Heart left ventricle (tissue), 13 donors: ENCODE data around the gene GNAS.

Experiments
- POLR2A ChIP-seq, 2 donors: fragments of 450-650 bp; IDR thresholded peaks; one replicate each; pipeline ENCODE4 v1.6.1; 2017; ENCODE audit warnings: antibody characterized with exemption in 2 of 2, mild to moderate bottlenecking in 2 of 2, moderate library complexity in 2 of 2
- TF ChIP-seq, protein P1 (sequence below), 12 donors: fragments of 200-600 bp; sonication (generic) in 4 of 12; IDR thresholded peaks; one replicate each; pipeline versions ENCODE4 v1.5.0 to v1.8.0; 2018 to 2022; ENCODE audit warnings: antibody characterized with exemption in 12 of 12, mild to moderate bottlenecking in 5 of 12
- donor health status: ischemic (EF 13 %, LVEDD 7.1; RV severe dilation, severe dysfunction).
- donor health status: DM: no; HTN: yes; CAD: no.
- donor health status: DM: no; HTN: no; CAD: no.
- donor health status: ischemic (EF 25% LVEDD 6.9; RV normal size, moderate dysfunction).
- donor health status: ischemic (EF 25% LVEDD 5.7; RV mildly dilated, moderate dysfunction).
- donor health status: ischemic (EF 35%, LVEDD 5.7; RV mildly dilated, moderate dysfunction).
- donor health status: nonischemic (EF 11% LVEDD 7.7; RV severe dilation, severe dysfunction).
- donor health status: DM: yes; HTN: yes; CAD: no.
- donor health status: PGD.
- donor health status: ischemic (EF 29% LVEDD 5.4; RV normal size, mild dysfunction).
- donor health status: nonischemic (EF 23%, LVEDD 6.1; RV moderate dilation, normal function).

DNA sequence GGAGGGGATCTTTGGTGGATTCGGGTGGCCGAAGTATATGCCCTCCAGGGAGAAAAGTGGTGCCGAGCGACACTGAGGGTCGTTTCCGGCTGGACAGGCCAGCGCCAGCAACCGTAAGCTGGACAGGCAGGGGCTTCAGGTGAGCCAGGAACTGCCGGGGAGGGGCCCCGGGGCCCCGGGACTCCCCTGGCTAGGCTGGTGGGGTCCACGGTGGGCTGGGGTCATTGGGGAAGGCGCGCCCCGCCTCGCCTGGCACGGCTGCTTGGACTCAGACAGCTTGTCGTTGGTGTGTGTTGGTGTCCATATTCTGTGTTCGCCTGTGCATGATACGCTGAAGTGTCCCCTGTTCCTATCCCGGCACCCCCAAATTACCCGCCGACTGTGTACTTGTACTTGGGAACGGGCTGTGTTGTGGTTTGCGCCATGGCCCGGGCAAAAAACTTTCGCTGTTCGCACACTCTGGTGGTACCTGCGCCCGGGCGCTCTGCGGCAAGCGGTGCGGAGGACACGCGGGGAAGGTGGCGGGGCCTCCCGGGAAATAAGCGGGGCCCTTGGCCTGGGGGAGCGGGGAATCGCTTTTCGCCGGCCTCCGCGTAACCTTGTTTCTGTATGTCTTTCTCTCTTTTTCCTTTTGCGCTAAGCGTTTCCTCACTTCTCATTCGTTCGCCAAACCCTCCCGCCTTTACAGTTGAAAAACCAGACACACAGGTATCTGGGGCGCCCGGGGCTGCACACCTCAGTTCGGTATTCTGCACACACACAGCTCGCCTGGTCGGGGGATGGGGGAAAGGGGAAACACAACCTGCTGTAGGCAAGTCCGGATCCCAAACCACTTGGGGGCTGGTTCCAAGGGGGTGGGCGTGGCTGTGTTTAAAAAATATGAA lies 3.2 kb downstream of the GNAS start:
- no peak for TF ChIP-seq POLR2A (IDR thresholded peaks at IDR 0.05)
- TF ChIP-seq, protein P1, sequence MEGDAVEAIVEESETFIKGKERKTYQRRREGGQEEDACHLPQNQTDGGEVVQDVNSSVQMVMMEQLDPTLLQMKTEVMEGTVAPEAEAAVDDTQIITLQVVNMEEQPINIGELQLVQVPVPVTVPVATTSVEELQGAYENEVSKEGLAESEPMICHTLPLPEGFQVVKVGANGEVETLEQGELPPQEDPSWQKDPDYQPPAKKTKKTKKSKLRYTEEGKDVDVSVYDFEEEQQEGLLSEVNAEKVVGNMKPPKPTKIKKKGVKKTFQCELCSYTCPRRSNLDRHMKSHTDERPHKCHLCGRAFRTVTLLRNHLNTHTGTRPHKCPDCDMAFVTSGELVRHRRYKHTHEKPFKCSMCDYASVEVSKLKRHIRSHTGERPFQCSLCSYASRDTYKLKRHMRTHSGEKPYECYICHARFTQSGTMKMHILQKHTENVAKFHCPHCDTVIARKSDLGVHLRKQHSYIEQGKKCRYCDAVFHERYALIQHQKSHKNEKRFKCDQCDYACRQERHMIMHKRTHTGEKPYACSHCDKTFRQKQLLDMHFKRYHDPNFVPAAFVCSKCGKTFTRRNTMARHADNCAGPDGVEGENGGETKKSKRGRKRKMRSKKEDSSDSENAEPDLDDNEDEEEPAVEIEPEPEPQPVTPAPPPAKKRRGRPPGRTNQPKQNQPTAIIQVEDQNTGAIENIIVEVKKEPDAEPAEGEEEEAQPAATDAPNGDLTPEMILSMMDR (IDR thresholded peaks at IDR 0.05): no peak
